ENCODE measurements around the gene JUP. TPM values are rescaled to one million over a fixed set of nuclear protein-coding genes. Genes with fewer than 3 reads are reported as not detected.

The JUP gene
- total RNA-seq, 2 donors from 2014 or later = 0.32 to 0.45 TPM

GRCh38 chr17:41813699-41814124 lies 27.2 kb upstream of the JUP start:
- Mint-ChIP-seq H3K4me1 (peaks cover 6% of the 10 kb centered on the region), H3K9me3 (no peaks in the 10 kb centered on the region), H3K4me3 (peak overlapping the region; percentile 85), H3K27me3 (peaks cover 3% of the 10 kb centered on the region), H3K36me3 (ENCODE audit: low read depth) (no peaks in the 10 kb centered on the region), H3K27ac (peak overlapping the region; percentile 28)
- ATAC-seq (replicated peaks) = no peak

GRCh38 chr17:41813152-41813680 lies 26.7 kb upstream of the JUP start:
- H3K27me3 Mint-ChIP-seq = peaks cover 3% of the 10 kb centered on the region
- no peak for ATAC-seq (replicated peaks)
- no peaks in the 10 kb centered on the region for H3K9me3 Mint-ChIP-seq
- H3K36me3 Mint-ChIP-seq (ENCODE audit: low read depth) = no peaks in the 10 kb centered on the region
- H3K4me3 Mint-ChIP-seq = peak overlapping the region; percentile 85
- H3K27ac Mint-ChIP-seq = no peak overlapping the region
- peaks cover 6% of the 10 kb centered on the region for H3K4me1 Mint-ChIP-seq

DNA sequence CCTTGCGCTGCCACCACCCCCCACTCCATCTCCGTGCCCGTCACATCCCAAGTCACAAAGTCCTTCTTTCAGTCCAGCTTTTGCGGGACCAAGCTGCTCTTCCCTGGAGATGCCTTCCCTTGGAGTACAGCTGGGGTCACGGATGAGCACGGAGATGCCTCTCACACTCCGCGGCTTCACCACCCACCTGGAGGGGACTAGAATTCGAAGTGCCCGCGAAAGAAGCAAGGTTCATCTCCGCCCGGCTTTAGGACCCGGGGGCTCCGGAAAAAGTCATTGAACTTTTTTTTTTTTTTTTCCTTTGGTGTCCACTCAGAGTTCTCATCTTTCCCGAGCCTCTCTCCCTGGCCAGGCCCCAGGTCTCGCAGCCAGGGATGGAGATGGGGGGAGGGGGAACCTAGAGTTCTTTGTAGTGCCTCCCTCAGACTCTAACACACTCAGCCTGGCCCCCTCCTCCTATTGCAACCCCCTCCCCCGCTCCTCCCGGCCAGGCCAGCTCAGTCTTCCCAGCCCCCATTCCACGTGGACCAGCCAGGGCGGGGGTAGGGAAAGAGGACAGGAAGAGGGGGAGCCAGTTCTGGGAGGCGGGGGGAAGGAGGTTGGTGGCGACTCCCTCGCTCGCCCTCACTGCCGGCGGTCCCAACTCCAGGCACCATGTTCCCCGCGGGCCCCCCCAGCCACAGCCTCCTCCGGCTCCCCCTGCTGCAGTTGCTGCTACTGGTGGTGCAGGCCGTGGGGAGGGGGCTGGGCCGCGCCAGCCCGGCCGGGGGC lies 26.1 kb upstream of the JUP start, which contains the start of gene FKBP10:
Gene FKBP10, plus strand, starts transcription at position 624 of the 771 bp plus-strand sequence. Its CDS starts 31 bp downstream, at position 655.
- Mint-ChIP-seq H3K4me3 (peak within 1 kb of the TSS; percentile 85), H3K27ac (peak within 1 kb of the TSS; percentile 73), H3K9me3 (no peaks in the 10 kb centered on the region), H3K36me3 (ENCODE audit: low read depth) (no peaks in the 10 kb centered on the region), H3K4me1 (peaks cover 6% of the 10 kb centered on the region), H3K27me3 (peaks cover 3% of the 10 kb centered on the region)
- no peak for ATAC-seq (replicated peaks)

GRCh38 chr17:41811549-41812380 lies 25.3 kb upstream of the JUP start, which contains the start of gene P3H4:
Gene P3H4 (minus strand): TSS chr17:41811949. CDS start chr17:41811915, 34 bp downstream.
- Mint-ChIP-seq H3K36me3 (ENCODE audit: low read depth) (no peaks in the 10 kb centered on the region), H3K4me3 (peak within 1 kb of the TSS; percentile 85), H3K27ac (peak within 1 kb of the TSS; percentile 73), H3K9me3 (no peaks in the 10 kb centered on the region), H3K4me1 (peaks cover 6% of the 10 kb centered on the region), H3K27me3 (peaks cover 3% of the 10 kb centered on the region)
- peak; percentile 91 for ATAC-seq (replicated peaks)

DNA sequence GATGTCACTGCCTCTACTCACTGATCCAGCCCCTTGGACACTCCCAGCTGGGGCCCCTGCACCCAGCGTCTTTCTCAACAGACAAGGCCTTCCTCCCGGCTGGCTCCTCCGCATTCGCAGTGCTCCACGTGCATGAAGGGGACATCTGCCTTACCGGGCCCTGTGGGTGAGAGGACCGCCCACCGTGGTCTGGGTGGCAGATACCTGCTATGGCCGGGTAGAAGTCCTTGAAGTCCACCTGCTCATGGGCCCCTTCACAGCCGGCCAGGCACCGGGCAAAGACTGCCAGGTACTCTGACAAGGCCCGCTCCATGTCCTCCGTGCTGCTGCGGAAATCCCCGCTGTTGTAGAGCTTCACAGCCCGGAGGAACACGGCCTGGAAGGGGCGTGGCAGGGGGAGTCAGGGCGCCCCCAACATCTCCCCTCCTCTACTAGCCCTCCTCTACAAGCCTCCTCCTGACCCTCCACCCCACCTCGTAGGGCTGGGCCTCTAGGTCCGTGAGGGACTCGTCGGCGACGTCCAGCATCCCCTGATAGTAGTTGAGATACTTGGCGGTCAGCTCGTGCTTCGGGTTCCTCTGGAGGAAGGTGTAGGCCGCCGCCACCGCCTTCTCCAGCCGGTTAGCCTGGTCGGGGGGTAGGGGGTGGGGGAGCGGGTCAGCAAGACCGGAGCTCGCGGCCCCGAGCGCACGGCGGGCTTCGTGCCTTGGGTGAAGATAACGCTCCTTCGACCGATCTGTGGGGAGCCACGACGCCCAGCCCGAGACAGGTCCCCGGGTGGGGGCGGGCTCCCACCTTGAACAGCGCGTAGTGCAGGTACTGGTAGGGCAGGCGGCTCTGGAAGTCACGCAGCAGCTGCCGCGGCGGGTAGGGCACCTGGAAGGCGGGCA lies 24.4 kb upstream of the JUP start:
- H3K27ac Mint-ChIP-seq = no peak overlapping the region
- ATAC-seq (replicated peaks) = peak; percentile 37
- H3K36me3 Mint-ChIP-seq (ENCODE audit: low read depth) = no peaks in the 10 kb centered on the region
- peak overlapping the region; percentile 85 for H3K4me3 Mint-ChIP-seq
- H3K27me3 Mint-ChIP-seq = peaks cover 3% of the 10 kb centered on the region
- H3K9me3 Mint-ChIP-seq = no peaks in the 10 kb centered on the region
- H3K4me1 Mint-ChIP-seq = peaks cover 6% of the 10 kb centered on the region

DNA sequence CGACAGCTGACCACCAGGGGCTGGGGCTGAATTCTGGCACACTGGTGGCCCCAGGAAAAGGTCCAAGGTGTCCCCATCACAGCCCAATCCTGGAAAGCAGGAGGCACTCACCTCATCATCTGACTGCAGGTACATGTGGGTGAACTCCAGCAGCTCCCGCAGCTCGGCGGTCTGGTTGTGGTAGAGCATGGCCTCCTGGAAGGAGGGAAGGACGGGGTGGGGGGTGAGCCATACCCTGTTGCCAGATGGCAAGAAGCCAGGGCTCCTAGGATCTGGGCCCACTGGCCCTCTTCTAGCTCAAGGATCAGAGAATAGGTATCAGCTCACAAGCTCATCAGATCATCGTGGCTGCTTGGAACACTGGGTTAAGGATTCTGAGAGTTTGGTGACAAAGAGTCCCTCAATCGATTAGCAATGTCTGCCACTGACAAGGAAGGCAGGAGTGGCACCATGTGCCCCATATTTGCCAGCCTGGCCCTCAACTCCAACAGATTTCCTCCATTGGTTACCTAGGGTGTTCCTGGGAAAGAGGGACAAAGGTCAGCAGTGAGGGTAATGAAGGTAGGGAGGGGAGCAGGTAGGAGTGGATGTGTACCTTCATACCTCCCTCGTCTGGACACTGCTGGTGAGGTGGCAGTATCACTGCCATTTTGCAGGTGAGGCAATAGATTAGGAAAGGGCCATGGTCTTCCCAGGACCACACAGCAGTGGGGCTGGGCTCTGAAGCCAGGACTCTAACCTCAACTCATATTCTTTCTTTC lies 20.4 kb upstream of the JUP start:
- Mint-ChIP-seq H3K27ac (no peak overlapping the region), H3K4me3 (no peak overlapping the region), H3K4me1 (peaks cover 6% of the 10 kb centered on the region), H3K27me3 (no peaks in the 10 kb centered on the region), H3K36me3 (ENCODE audit: low read depth) (no peaks in the 10 kb centered on the region), H3K9me3 (no peaks in the 10 kb centered on the region)
- ATAC-seq (replicated peaks) = no peak

GRCh38 chr17:41803049-41804020 lies 16.8 kb upstream of the JUP start:
- H3K36me3 Mint-ChIP-seq (ENCODE audit: low read depth) = no peaks in the 10 kb centered on the region

GRCh38 chr17:41801374-41802271 lies 15.1 kb upstream of the JUP start:
- Mint-ChIP-seq H3K4me3 (no peak overlapping the region), H3K27me3 (no peaks in the 10 kb centered on the region), H3K27ac (no peak overlapping the region), H3K9me3 (no peaks in the 10 kb centered on the region), H3K36me3 (ENCODE audit: low read depth) (no peaks in the 10 kb centered on the region), H3K4me1 (peaks cover 6% of the 10 kb centered on the region)
- peak; percentile 83 for ATAC-seq (replicated peaks)

More at GRCh38 chr17:41803049-41804020, 16.8 kb upstream of the JUP start:
- no peaks in the 10 kb centered on the region for H3K27me3 Mint-ChIP-seq
- ATAC-seq (replicated peaks) = no peak
- peaks cover 6% of the 10 kb centered on the region for H3K4me1 Mint-ChIP-seq
- no peaks in the 10 kb centered on the region for H3K9me3 Mint-ChIP-seq
- no peak overlapping the region for H3K4me3 Mint-ChIP-seq
- no peak overlapping the region for H3K27ac Mint-ChIP-seq

- H3K9me3 Mint-ChIP-seq = no peaks in the 10 kb centered on the region
Observed at GRCh38 chr17:41800601-41801373, 14.3 kb upstream of the JUP start.

GRCh38 chr17:41799366-41799765 lies 12.9 kb upstream of the JUP start:
- Mint-ChIP-seq H3K27me3 (no peaks in the 10 kb centered on the region), H3K9me3 (no peaks in the 10 kb centered on the region), H3K27ac (no peak overlapping the region), H3K36me3 (ENCODE audit: low read depth) (no peaks in the 10 kb centered on the region), H3K4me3 (no peak overlapping the region), H3K4me1 (peaks cover 6% of the 10 kb centered on the region)
- no peak for ATAC-seq (replicated peaks)

More at GRCh38 chr17:41800601-41801373, 14.3 kb upstream of the JUP start:
- no peaks in the 10 kb centered on the region for H3K27me3 Mint-ChIP-seq
- ATAC-seq (replicated peaks) = peak; percentile 11
- no peaks in the 10 kb centered on the region for H3K36me3 Mint-ChIP-seq (ENCODE audit: low read depth)
- H3K27ac Mint-ChIP-seq = no peak overlapping the region
- H3K4me1 Mint-ChIP-seq = peaks cover 6% of the 10 kb centered on the region
- H3K4me3 Mint-ChIP-seq = no peak overlapping the region

GRCh38 chr17:41797377-41797776 lies 10.9 kb upstream of the JUP start:
- Mint-ChIP-seq H3K4me3 (no peak overlapping the region), H3K27me3 (no peaks in the 10 kb centered on the region), H3K9me3 (no peaks in the 10 kb centered on the region), H3K36me3 (ENCODE audit: low read depth) (no peaks in the 10 kb centered on the region), H3K4me1 (peaks cover 6% of the 10 kb centered on the region), H3K27ac (no peak overlapping the region)
- ATAC-seq (replicated peaks) = no peak

Data from activated T-helper 17 cell treated with anti-CD3 and anti-CD28 coated beads, Interleukin-2, amount 50 U/mL, for 72 hours (primary cell).